ENCODE measurements around the gene ERAL1. TPM values are rescaled to one million over a fixed set of nuclear protein-coding genes. Genes with fewer than 3 reads are reported as not detected.

The ERAL1 gene
- total and polyA plus RNA-seq, 2 of the 13 experiments (the other 11 are each of a cell fraction or from before 2014, with no cell fraction given), result 46.9 to 72.2 TPM

DNA sequence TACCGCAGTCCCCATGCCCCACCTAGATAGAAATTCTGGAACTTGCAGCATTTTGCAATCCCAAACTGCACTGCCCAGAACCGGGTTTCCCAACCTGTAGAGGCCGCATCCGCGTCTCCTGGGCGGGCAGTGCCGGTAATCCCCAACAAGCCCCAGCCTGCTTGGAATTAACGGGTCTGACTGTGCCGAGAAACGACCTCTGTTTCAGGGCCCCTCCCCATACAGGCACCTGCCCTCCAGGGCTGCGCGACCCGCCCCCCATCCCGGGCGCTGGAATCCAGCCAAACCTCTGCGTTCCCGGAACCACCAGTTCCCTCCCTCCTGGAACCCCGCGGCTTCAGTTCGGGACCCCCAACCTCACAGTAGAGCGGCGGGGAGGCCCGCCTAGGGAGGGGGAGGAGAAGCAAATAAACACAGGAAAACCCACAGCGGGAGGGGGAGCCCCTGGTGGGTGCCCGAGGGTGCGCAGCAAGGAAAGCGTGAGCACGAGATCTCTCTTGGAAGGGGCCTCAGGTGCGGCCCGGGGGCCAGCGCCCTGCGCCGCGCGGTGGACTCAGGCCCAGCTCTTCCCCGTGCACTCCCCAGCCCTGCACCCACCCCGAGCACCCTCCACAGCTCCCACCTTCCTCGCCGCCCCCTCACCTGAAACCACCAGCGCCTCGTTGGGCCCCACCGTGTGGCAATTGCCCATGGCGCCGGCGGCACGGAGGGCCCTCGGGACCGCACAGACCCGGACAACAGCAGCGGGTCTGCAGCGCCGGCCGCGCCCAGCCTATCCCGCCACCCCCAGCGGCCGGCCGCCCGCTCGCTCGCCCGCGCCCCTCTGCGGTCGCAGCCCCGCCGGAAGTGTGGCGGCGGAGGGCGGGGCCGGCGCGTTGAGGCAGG, 42.3 kb downstream of the ERAL1 start, which contains the start of gene FLOT2 (continued):
- TF ChIP-seq, protein P1, sequence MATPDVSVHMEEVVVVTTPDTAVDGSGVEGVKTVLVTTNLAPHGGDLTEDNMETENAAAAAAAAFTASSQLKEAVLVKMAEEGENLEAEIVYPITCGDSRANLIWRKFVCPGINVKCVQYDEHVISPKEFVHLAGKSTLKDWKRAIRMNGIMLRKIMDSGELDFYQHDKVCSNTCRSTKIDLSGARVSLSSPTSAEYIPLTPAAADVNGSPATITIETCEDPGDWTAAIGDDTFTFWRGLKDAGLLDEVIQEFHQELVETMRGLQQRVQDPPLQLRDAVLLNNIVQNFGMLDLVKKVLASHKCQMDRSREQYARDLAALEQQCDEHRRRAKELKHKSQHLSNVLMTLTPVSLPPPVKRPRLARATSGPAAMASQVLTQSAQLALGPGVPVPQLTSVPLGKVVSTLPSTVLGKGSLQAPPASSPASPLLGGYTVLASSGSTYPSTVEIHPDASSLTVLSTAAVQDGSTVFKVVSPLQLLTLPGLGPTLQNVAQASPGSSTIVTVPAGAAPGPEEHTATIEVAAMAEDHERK (CRISPR knock-in tag; IDR thresholded peaks at IDR 0.05; ENCODE audit: low read depth), result no peak
- no peak for TF ChIP-seq CCDC6 (CRISPR knock-in tag; IDR thresholded peaks at IDR 0.05)
- TF ChIP-seq AGO1 (IDR thresholded peaks at IDR 0.05; ENCODE audit: low read depth, low read length, poor library complexity, severe bottlenecking), result peak; percentile 94
- TF ChIP-seq BCL6 (CRISPR knock-in tag; IDR thresholded peaks at IDR 0.05), result no peak; the same call in 1 of the 2 replicates
- TF ChIP-seq MED13 (CRISPR knock-in tag; IDR thresholded peaks at IDR 0.05), result no peak; the same call in none of the 2 replicates
- peak; percentile 80 for TF ChIP-seq ZNF605 (CRISPR knock-in tag; IDR thresholded peaks at IDR 0.05)
- no peak for TF ChIP-seq SIX4 (CRISPR knock-in tag; IDR thresholded peaks at IDR 0.05)
- TF ChIP-seq THAP9 (CRISPR knock-in tag; IDR thresholded peaks at IDR 0.05; ENCODE audit: borderline replicate concordance), result peak; percentile 49; the same call in 1 of the 2 replicates
- no peak for TF ChIP-seq MLLT10 (CRISPR knock-in tag; IDR thresholded peaks at IDR 0.05)
- TF ChIP-seq KLF13 (CRISPR knock-in tag; IDR thresholded peaks at IDR 0.05), result no peak; the same call in 1 of the 2 replicates
- peak; percentile 79; the same call in 1 of the 2 replicates for TF ChIP-seq ZBTB2 (CRISPR knock-in tag; IDR thresholded peaks at IDR 0.05; ENCODE audit: low read depth)
- no peak for TF ChIP-seq NR3C1 (CRISPR knock-in tag; IDR thresholded peaks at IDR 0.05)
- peak; percentile 88 for TF ChIP-seq PATZ1 (CRISPR knock-in tag; IDR thresholded peaks at IDR 0.05)
- TF ChIP-seq TSC22D2 (CRISPR knock-in tag; IDR thresholded peaks at IDR 0.05; ENCODE audit: borderline replicate concordance), result no peak
- TF ChIP-seq, protein P2, sequence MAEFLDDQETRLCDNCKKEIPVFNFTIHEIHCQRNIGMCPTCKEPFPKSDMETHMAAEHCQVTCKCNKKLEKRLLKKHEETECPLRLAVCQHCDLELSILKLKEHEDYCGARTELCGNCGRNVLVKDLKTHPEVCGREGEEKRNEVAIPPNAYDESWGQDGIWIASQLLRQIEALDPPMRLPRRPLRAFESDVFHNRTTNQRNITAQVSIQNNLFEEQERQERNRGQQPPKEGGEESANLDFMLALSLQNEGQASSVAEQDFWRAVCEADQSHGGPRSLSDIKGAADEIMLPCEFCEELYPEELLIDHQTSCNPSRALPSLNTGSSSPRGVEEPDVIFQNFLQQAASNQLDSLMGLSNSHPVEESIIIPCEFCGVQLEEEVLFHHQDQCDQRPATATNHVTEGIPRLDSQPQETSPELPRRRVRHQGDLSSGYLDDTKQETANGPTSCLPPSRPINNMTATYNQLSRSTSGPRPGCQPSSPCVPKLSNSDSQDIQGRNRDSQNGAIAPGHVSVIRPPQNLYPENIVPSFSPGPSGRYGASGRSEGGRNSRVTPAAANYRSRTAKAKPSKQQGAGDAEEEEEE (CRISPR knock-in tag; IDR thresholded peaks at IDR 0.05; ENCODE audit: borderline replicate concordance), result no peak
- TF ChIP-seq, protein P3, sequence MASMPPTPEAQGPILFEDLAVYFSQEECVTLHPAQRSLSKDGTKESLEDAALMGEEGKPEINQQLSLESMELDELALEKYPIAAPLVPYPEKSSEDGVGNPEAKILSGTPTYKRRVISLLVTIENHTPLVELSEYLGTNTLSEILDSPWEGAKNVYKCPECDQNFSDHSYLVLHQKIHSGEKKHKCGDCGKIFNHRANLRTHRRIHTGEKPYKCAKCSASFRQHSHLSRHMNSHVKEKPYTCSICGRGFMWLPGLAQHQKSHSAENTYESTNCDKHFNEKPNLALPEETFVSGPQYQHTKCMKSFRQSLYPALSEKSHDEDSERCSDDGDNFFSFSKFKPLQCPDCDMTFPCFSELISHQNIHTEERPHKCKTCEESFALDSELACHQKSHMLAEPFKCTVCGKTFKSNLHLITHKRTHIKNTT (CRISPR knock-in tag; IDR thresholded peaks at IDR 0.05), result no peak
- no peak for TF ChIP-seq ZNF225 (CRISPR knock-in tag; IDR thresholded peaks at IDR 0.05)

Measured in HepG2 (cell line).